Activated CD4-positive, alpha-beta T cell treated with anti-CD3 and anti-CD28 coated beads for 36 hours (primary cell): ENCODE data around the gene VAC14. TPM values are rescaled to one million over a fixed set of nuclear protein-coding genes. Genes with fewer than 3 reads are reported as not detected.

Experiments
- ATAC-seq: fragments of 200-7000 bp; cut with Tn5 transposase; one replicate; pipeline ENCODE4 v1.10.0; 2021; ENCODE audit warnings: mild to moderate bottlenecking, moderate library complexity
- CTCF ChIA-PET: fragments of 350-600 bp; sonication (Branson Sonifier 250); formaldehyde crosslinking; loops from one replicate; lab custom pipeline; 2021; ENCODE audit warnings: antibody characterized with exemption; lab: Charles Lee
- POLR2A ChIA-PET: fragments of 350-600 bp; sonication (Branson Sonifier 250); formaldehyde crosslinking; loops from one replicate; lab custom pipeline; 2021; ENCODE audit warnings: antibody characterized with exemption, inconsistent platforms; lab: Charles Lee
- DNase-seq: peaks from one replicate; pipeline ENCODE4 v3.0.0-alpha.2; 2020
- H3K27ac Mint-ChIP-seq: one replicate; pipeline ENCODE4 v1.8.0; 2021; ENCODE audit warnings: mixed read lengths
- H3K27me3 Mint-ChIP-seq: one replicate; pipeline ENCODE4 v1.8.0; 2021; ENCODE audit warnings: mixed read lengths
- H3K36me3 Mint-ChIP-seq: one replicate; pipeline ENCODE4 v1.8.0; 2021; ENCODE audit warnings: low read depth, mixed read lengths
- H3K4me1 Mint-ChIP-seq: one replicate; pipeline ENCODE4 v1.8.0; 2021; ENCODE audit warnings: mixed read lengths
- H3K4me3 Mint-ChIP-seq: one replicate; pipeline ENCODE4 v1.8.0; 2021; ENCODE audit warnings: mild to moderate bottlenecking, moderate library complexity, mixed read lengths
- H3K9me3 Mint-ChIP-seq: one replicate; pipeline ENCODE4 v1.8.0; 2021; ENCODE audit warnings: low read depth, mixed read lengths
- intact Hi-C, 2 experiments: fragments of 100-400 bp; cut with DNase I in 1 of 2; cut with micrococcal nuclease in 1 of 2; formaldehyde crosslinking; loops; one replicate each; pipeline versions ENCODE4 v1.14.2 to v1.15.1; 2022 to 2024; cut with DNase I, micrococcal nuclease
- total RNA-seq, 2 experiments: library from RNA; stranded (reverse); gene quantifications; one replicate each; pipeline ENCODE4 v1.2.3, GENCODE V29; 2021

The VAC14 gene
- total RNA-seq, 2 experiments from 2014 or later = 24.8 to 26.2 TPM

GRCh38 chr16:70764632-70765031 is 36.3 kb downstream of the VAC14 start:
- no peaks in the 10 kb centered on the region for H3K9me3 Mint-ChIP-seq
- ChIA-PET POLR2A (no interaction called here), CTCF (interaction anchor here (1.2 kb wide), 1 partner anchor 11 kb away, joined by 3 read pairs; no protein-coding TSS in a partner anchor)
- H3K36me3 Mint-ChIP-seq = peaks cover 13% of the 10 kb centered on the region
- ATAC-seq = no peak
- no peak overlapping the region for H3K27ac Mint-ChIP-seq
- no peaks in the 10 kb centered on the region for H3K27me3 Mint-ChIP-seq
- intact Hi-C loops = no loop called here
- peaks cover 7% of the 10 kb centered on the region for H3K4me1 Mint-ChIP-seq
- H3K4me3 Mint-ChIP-seq = no peak overlapping the region
- no peak for DNase-seq

- Mint-ChIP-seq H3K27ac (peak overlapping the region; percentile 53), H3K4me1 (peaks cover 9% of the 10 kb centered on the region), H3K27me3 (no peaks in the 10 kb centered on the region), H3K36me3 (peaks cover 11% of the 10 kb centered on the region), H3K4me3 (no peak overlapping the region), H3K9me3 (no peaks in the 10 kb centered on the region)
- ATAC-seq (no peak), DNase-seq (no peak)
- intact Hi-C loops = no loop called here
- ChIA-PET POLR2A (no interaction called here), CTCF (interaction anchor here (1.5 to 5.7 kb wide), 2 partner anchors 10 to 22 kb away, joined by 3 to 36 read pairs; no protein-coding TSS in a partner anchor)
Observed at GRCh38 chr16:70760221-70760620, 40.7 kb downstream of the VAC14 start.

- no peak for ATAC-seq
Observed at GRCh38 chr16:70759666-70760065, 41.3 kb downstream of the VAC14 start.

GRCh38 chr16:70758786-70759185 is 42.2 kb downstream of the VAC14 start:
- no peak overlapping the region for H3K4me3 Mint-ChIP-seq
- peaks cover 9% of the 10 kb centered on the region for H3K4me1 Mint-ChIP-seq
- H3K9me3 Mint-ChIP-seq = no peaks in the 10 kb centered on the region
- CTCF ChIA-PET = interaction anchor here (5.7 kb wide), 1 partner anchor 11 kb away, joined by 36 read pairs; no protein-coding TSS in a partner anchor
- ATAC-seq = no peak
- POLR2A ChIA-PET = no interaction called here
- intact Hi-C loops = no loop called here
- no peaks in the 10 kb centered on the region for H3K27me3 Mint-ChIP-seq
- H3K36me3 Mint-ChIP-seq = peaks cover 11% of the 10 kb centered on the region
- no peak for DNase-seq
- no peak overlapping the region for H3K27ac Mint-ChIP-seq

More at GRCh38 chr16:70759666-70760065, 41.3 kb downstream of the VAC14 start:
- Mint-ChIP-seq H3K4me1 (peaks cover 9% of the 10 kb centered on the region), H3K36me3 (peaks cover 11% of the 10 kb centered on the region), H3K4me3 (no peak overlapping the region), H3K27me3 (no peaks in the 10 kb centered on the region), H3K9me3 (no peaks in the 10 kb centered on the region), H3K27ac (no peak overlapping the region)
- intact Hi-C loops = no loop called here
- CTCF ChIA-PET = interaction anchor here (1.5 to 5.7 kb wide), 2 partner anchors 11 to 21 kb away, joined by 3 to 36 read pairs; no protein-coding TSS in a partner anchor
- DNase-seq = no peak
- POLR2A ChIA-PET = no interaction called here

GRCh38 chr16:70757183-70757582 is 43.8 kb downstream of the VAC14 start:
- intact Hi-C loops = no loop called here
- ATAC-seq (no peak), DNase-seq (no peak)
- Mint-ChIP-seq H3K27ac (no peak overlapping the region), H3K4me3 (no peak overlapping the region), H3K36me3 (peaks cover 9% of the 10 kb centered on the region), H3K4me1 (peaks cover 9% of the 10 kb centered on the region), H3K27me3 (no peaks in the 10 kb centered on the region), H3K9me3 (no peaks in the 10 kb centered on the region)
- ChIA-PET CTCF (interaction anchor here (5.7 kb wide), 1 partner anchor 13 kb away, joined by 36 read pairs; no protein-coding TSS in a partner anchor), POLR2A (no interaction called here)

GRCh38 chr16:70756071-70756470 is 44.9 kb downstream of the VAC14 start:
- Mint-ChIP-seq H3K36me3 (peaks cover 6% of the 10 kb centered on the region), H3K9me3 (no peaks in the 10 kb centered on the region), H3K4me1 (peaks cover 9% of the 10 kb centered on the region), H3K27me3 (no peaks in the 10 kb centered on the region), H3K4me3 (no peak overlapping the region), H3K27ac (no peak overlapping the region)
- intact Hi-C loops = loop anchor here in 1 of 2 experiments (1.0 kb wide), 1 partner anchor 40 kb away; no protein-coding TSS in a partner anchor
- no peak for DNase-seq
- ChIA-PET POLR2A (no interaction called here), CTCF (no interaction called here)
- no peak for ATAC-seq

- H3K27me3 Mint-ChIP-seq = no peaks in the 10 kb centered on the region
- peaks cover 14% of the 10 kb centered on the region for H3K4me1 Mint-ChIP-seq
- H3K4me3 Mint-ChIP-seq = no peak overlapping the region
- POLR2A ChIA-PET = no interaction called here
- DNase-seq (no peak), ATAC-seq (no peak)
- intact Hi-C loops = no loop called here
- CTCF ChIA-PET = no interaction called here
- no peaks in the 10 kb centered on the region for H3K9me3 Mint-ChIP-seq
- H3K36me3 Mint-ChIP-seq = peaks cover 9% of the 10 kb centered on the region
- H3K27ac Mint-ChIP-seq = no peak overlapping the region
Observed at GRCh38 chr16:70754851-70755600, 45.9 kb downstream of the VAC14 start.

- Mint-ChIP-seq H3K36me3 (peaks cover 5% of the 10 kb centered on the region), H3K27me3 (no peaks in the 10 kb centered on the region), H3K4me3 (no peak overlapping the region), H3K9me3 (no peaks in the 10 kb centered on the region), H3K4me1 (peaks cover 17% of the 10 kb centered on the region), H3K27ac (no peak overlapping the region)
- intact Hi-C loops = no loop called here
- POLR2A ChIA-PET = no interaction called here
- ATAC-seq (no peak), DNase-seq (no peak)
- CTCF ChIA-PET = interaction anchor here (0.6 kb wide), 1 partner anchor 14 kb away, joined by 3 read pairs; no protein-coding TSS in a partner anchor
Observed at GRCh38 chr16:70754371-70754770, 46.6 kb downstream of the VAC14 start.

- CTCF ChIA-PET = interaction anchor here (0.6 to 2.1 kb wide), 5 partner anchors 11 to 1451 kb away, joined by 3 to 8 read pairs (median 4); no protein-coding TSS in a partner anchor
- H3K27me3 Mint-ChIP-seq = no peaks in the 10 kb centered on the region
- H3K4me3 Mint-ChIP-seq = no peak overlapping the region
- intact Hi-C loops = no loop called here
- POLR2A ChIA-PET = no interaction called here
- no peak overlapping the region for H3K27ac Mint-ChIP-seq
- peaks cover 20% of the 10 kb centered on the region for H3K4me1 Mint-ChIP-seq
- no peaks in the 10 kb centered on the region for H3K9me3 Mint-ChIP-seq
- ATAC-seq (no peak), DNase-seq (no peak)
- peaks cover 5% of the 10 kb centered on the region for H3K36me3 Mint-ChIP-seq
Observed at GRCh38 chr16:70753694-70754325, 47.1 kb downstream of the VAC14 start.

GRCh38 chr16:70753228-70753627 is 47.7 kb downstream of the VAC14 start:
- Mint-ChIP-seq H3K9me3 (no peaks in the 10 kb centered on the region), H3K27me3 (no peaks in the 10 kb centered on the region), H3K4me1 (peaks cover 22% of the 10 kb centered on the region), H3K36me3 (peaks cover 7% of the 10 kb centered on the region), H3K27ac (no peak overlapping the region), H3K4me3 (no peak overlapping the region)
- CTCF ChIA-PET = interaction anchor here (0.6 to 2.1 kb wide), 4 partner anchors 12 to 1450 kb away, joined by 3 to 8 read pairs (median 6); no protein-coding TSS in a partner anchor
- intact Hi-C loops = no loop called here
- DNase-seq (no peak), ATAC-seq (no peak)
- POLR2A ChIA-PET = no interaction called here

GRCh38 chr16:70752426-70752825 is 48.5 kb downstream of the VAC14 start:
- Mint-ChIP-seq H3K27ac (no peak overlapping the region), H3K9me3 (no peaks in the 10 kb centered on the region), H3K36me3 (peaks cover 9% of the 10 kb centered on the region), H3K4me3 (no peak overlapping the region), H3K4me1 (peaks cover 30% of the 10 kb centered on the region), H3K27me3 (no peaks in the 10 kb centered on the region)
- POLR2A ChIA-PET = no interaction called here
- CTCF ChIA-PET = interaction anchor here (1.7 to 2.1 kb wide), 2 partner anchors 14 to 18 kb away, joined by 7 to 8 read pairs; no protein-coding TSS in a partner anchor
- intact Hi-C loops = no loop called here
- ATAC-seq = no peak
- no peak for DNase-seq
